Keratinocyte (primary cell): ENCODE measurements around the gene DEPDC5. TPM values are rescaled to one million over a fixed set of nuclear protein-coding genes. Genes with fewer than 3 reads are reported as not detected.

Experiments used
- DNase-seq: peaks from one replicate; pipeline ENCODE4 v3.0.0-alpha.2; 2011; ENCODE audit warnings: low read depth, missing footprints, low spot score
- FAIRE-seq: peaks from 2 replicates; lab custom pipeline; 2011; peaks lifted over from hg19 to GRCh38; lab: Jason Lieb, UNC
- H2AFZ ChIP-seq: 2 replicates; pipeline ENCODE4 v1.6.0; 2012; ENCODE audit warnings: low read length, control low read depth, inconsistent platforms; ENCODE audit not compliant: control insufficient read depth
- H3K27ac ChIP-seq: 2 replicates; pipeline ENCODE4 v1.5.1; 2011; ENCODE audit warnings: low read length; ENCODE audit not compliant: control insufficient read depth, insufficient read depth
- H3K27me3 ChIP-seq: 3 replicates; pipeline ENCODE4 v1.6.0; 2011; ENCODE audit warnings: low read length; ENCODE audit not compliant: control insufficient read depth, insufficient read depth; ENCODE audit errors: extremely low read depth
- H3K36me3 ChIP-seq, 2 experiments: 2 replicates in 1 of 2; 3 replicates in 1 of 2; pipeline ENCODE4 v1.5.1; 2011; ENCODE audit warnings: low read length in 2 of 2, mild to moderate bottlenecking in 1 of 2; ENCODE audit not compliant: control insufficient read depth in 2 of 2, insufficient read depth in 2 of 2; ENCODE audit errors: extremely low read depth in 1 of 2
- H3K4me1 ChIP-seq: 3 replicates; pipeline ENCODE4 v1.5.1; 2011; ENCODE audit warnings: low read length; ENCODE audit not compliant: control insufficient read depth, insufficient read depth; ENCODE audit errors: extremely low read depth
- H3K4me2 ChIP-seq: 3 replicates; pipeline ENCODE4 v1.6.0; 2011; ENCODE audit warnings: low read depth, low read length; ENCODE audit not compliant: control insufficient read depth, insufficient read depth; ENCODE audit errors: extremely low read depth
- H3K4me3 ChIP-seq, 3 experiments: fragments of 200-600 bp in 1 of 3; sonication (generic) in 1 of 3; 2 replicates in 2 of 3; 3 replicates in 1 of 3; pipeline ENCODE4 v1.5.1; 2011 to 2016; ENCODE audit warnings: low read length in 3 of 3, mild to moderate bottlenecking in 3 of 3, control low read depth in 2 of 3, inconsistent platforms in 1 of 3, low read depth in 1 of 3, mixed read lengths in 1 of 3, mixed run types in 1 of 3, moderate library complexity in 1 of 3; ENCODE audit not compliant: control insufficient read depth in 2 of 3, insufficient read depth in 2 of 3; ENCODE audit errors: extremely low read depth in 1 of 3
- H3K79me2 ChIP-seq: 2 replicates; pipeline ENCODE4 v1.6.0; 2012; ENCODE audit warnings: low read length; ENCODE audit not compliant: control insufficient read depth, insufficient read depth
- H3K9ac ChIP-seq: 3 replicates; pipeline ENCODE4 v1.6.0; 2011; ENCODE audit warnings: low read length; ENCODE audit not compliant: control insufficient read depth, insufficient read depth; ENCODE audit errors: extremely low read depth
- H3K9me1 ChIP-seq: 3 replicates; pipeline ENCODE4 v1.6.0; 2011; ENCODE audit warnings: low read length; ENCODE audit not compliant: control insufficient read depth, insufficient read depth; ENCODE audit errors: extremely low read depth
- H3K9me3 ChIP-seq: 2 replicates; pipeline ENCODE4 v1.5.1; 2012; ENCODE audit warnings: low read depth, low read length; ENCODE audit not compliant: control insufficient read depth
- H4K20me1 ChIP-seq: 3 replicates; pipeline ENCODE4 v1.6.0; 2011; ENCODE audit warnings: low read length; ENCODE audit not compliant: control insufficient read depth, insufficient read depth; ENCODE audit errors: extremely low read depth
- EZH2 ChIP-seq: IDR thresholded peaks from one replicate; pipeline ENCODE4 v1.6.1; 2012; ENCODE audit warnings: inconsistent platforms, mild to moderate bottlenecking, low read length, moderate library complexity
- dilution Hi-C: fragments of 300-500 bp; cut with MboI; formaldehyde crosslinking; loops from one replicate; pipeline ENCODE4 v1.7.0; 2020; ENCODE audit warnings: low sequenced_read_pairs; ENCODE audit not compliant: extremely low pct_ligation_motif_present
- polyA plus RNA-seq, 5 experiments: library from polyadenylated mRNA; depleted of rRNA in 3 of 5; stranded (reverse) in 3 of 5; stranded (forward) in 1 of 5; unstranded in 1 of 5; fragments of >200 nt; gene quantifications; 1 replicate in 1 of 5; 2 replicates in 3 of 5; 3 replicates in 1 of 5; pipeline versions ENCODE4 v1.2.1 to v1.2.3, GENCODE V29; 2011 to 2012; ENCODE audit warnings: missing spikeins in 2 of 5, low read depth in 1 of 5, low replicate concordance in 1 of 5
- TF ChIP-seq, protein P1 (sequence below), 3 experiments: IDR thresholded peaks in 1 of 3; conservative IDR thresholded peaks in 1 of 3; optimal IDR thresholded peaks in 1 of 3; 2 replicates in 2 of 3; 3 replicates in 1 of 3; pipeline versions ENCODE3 to v1.5.1; 2011; ENCODE audit warnings: low read length in 3 of 3, mild to moderate bottlenecking in 3 of 3, moderate library complexity in 2 of 3, control low read depth in 1 of 3, inconsistent platforms in 1 of 3; ENCODE audit not compliant: insufficient read depth in 2 of 3; ENCODE audit errors: extremely low read depth in 1 of 3

Gene DEPDC5
- polyA plus RNA-seq, 1 donor (not counting 4 experiments of a cell fraction or from before 2014, with no cell fraction given), result 9.7 TPM

DNA sequence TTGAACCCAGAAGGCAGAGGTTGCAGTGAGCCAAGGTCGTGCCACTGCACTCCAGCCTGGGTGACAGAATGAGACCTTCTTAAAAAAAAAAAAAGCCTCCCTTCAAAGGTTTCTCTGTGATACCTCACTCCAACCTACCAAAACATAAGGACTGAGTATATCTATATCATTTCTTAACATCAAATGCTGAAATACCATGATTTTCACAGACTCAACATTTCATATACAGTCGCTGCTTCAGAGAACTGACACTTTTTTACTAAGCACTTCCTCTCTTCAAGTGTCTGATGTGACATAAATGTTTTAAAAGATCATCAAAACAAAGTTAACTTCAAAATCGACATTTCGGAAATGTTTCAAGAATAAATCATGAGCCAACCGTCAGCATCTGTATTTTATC, 15.9 kb upstream of the DEPDC5 start:
- Histone ChIP-seq H3K9ac (no peak overlapping the region), H2AFZ (no peak overlapping the region), H3K4me1 (peaks cover 16% of the 10 kb centered on the region), H3K27ac (no peak overlapping the region), H3K79me2 (peaks cover 72% of the 10 kb centered on the region), H4K20me1 (no peaks in the 10 kb centered on the region), H3K9me3 (no peaks in the 10 kb centered on the region), H3K9me1 (no peaks in the 10 kb centered on the region), H3K36me3 (peaks cover 6 to 15% of the 10 kb centered on the region in 2 experiments), H3K4me3 (no peak overlapping the region), H3K27me3 (no peaks in the 10 kb centered on the region), H3K4me2 (no peak overlapping the region)
- dilution Hi-C loops, result no loop called here
- FAIRE-seq (no peak), DNase-seq (no peak)
- TF ChIP-seq, protein P1, sequence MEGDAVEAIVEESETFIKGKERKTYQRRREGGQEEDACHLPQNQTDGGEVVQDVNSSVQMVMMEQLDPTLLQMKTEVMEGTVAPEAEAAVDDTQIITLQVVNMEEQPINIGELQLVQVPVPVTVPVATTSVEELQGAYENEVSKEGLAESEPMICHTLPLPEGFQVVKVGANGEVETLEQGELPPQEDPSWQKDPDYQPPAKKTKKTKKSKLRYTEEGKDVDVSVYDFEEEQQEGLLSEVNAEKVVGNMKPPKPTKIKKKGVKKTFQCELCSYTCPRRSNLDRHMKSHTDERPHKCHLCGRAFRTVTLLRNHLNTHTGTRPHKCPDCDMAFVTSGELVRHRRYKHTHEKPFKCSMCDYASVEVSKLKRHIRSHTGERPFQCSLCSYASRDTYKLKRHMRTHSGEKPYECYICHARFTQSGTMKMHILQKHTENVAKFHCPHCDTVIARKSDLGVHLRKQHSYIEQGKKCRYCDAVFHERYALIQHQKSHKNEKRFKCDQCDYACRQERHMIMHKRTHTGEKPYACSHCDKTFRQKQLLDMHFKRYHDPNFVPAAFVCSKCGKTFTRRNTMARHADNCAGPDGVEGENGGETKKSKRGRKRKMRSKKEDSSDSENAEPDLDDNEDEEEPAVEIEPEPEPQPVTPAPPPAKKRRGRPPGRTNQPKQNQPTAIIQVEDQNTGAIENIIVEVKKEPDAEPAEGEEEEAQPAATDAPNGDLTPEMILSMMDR (optimal IDR thresholded peaks at IDR 0.05 in 1 of 3, IDR thresholded peaks at IDR 0.05 in 1 of 3, conservative IDR thresholded peaks at IDR 0.05 in 1 of 3; ENCODE audit: extremely low read depth in 1 of 3, insufficient read depth in 2 of 3, low read length in 3 of 3), result no peak
- no peak for TF ChIP-seq EZH2

GRCh38 chr22:31738566-31738965, 15.3 kb upstream of the DEPDC5 start:
- no peak overlapping the region for H3K27ac ChIP-seq
- peaks cover 16% of the 10 kb centered on the region for H3K4me1 ChIP-seq
- no peak for TF ChIP-seq EZH2
- TF ChIP-seq, protein P1 (optimal IDR thresholded peaks at IDR 0.05 in 1 of 3, IDR thresholded peaks at IDR 0.05 in 1 of 3, conservative IDR thresholded peaks at IDR 0.05 in 1 of 3; ENCODE audit: extremely low read depth in 1 of 3, insufficient read depth in 2 of 3, low read length in 3 of 3), result no peak
- H3K36me3 ChIP-seq, result peaks cover 6 to 14% of the 10 kb centered on the region in 2 experiments
- dilution Hi-C loops, result no loop called here
- H3K27me3 ChIP-seq, result no peaks in the 10 kb centered on the region
- no peaks in the 10 kb centered on the region for H3K9me1 ChIP-seq
- H3K9ac ChIP-seq, result no peak overlapping the region
- H3K4me3 ChIP-seq, result no peak overlapping the region
- no peak overlapping the region for H3K4me2 ChIP-seq
- H2AFZ ChIP-seq, result no peak overlapping the region
- H3K79me2 ChIP-seq, result peaks cover 72% of the 10 kb centered on the region
- DNase-seq (no peak), FAIRE-seq (no peak)
- no peaks in the 10 kb centered on the region for H4K20me1 ChIP-seq
- H3K9me3 ChIP-seq, result no peaks in the 10 kb centered on the region
